CD4-positive, alpha-beta T cell treated with Interferon gamma for 1 hour (primary cell): ENCODE results near the gene FBLIM1.

Source experiments
- DNase-seq: peaks from one replicate; pipeline ENCODE4 v3.0.0-alpha.2; 2020

FBLIM1 gene, protein sequence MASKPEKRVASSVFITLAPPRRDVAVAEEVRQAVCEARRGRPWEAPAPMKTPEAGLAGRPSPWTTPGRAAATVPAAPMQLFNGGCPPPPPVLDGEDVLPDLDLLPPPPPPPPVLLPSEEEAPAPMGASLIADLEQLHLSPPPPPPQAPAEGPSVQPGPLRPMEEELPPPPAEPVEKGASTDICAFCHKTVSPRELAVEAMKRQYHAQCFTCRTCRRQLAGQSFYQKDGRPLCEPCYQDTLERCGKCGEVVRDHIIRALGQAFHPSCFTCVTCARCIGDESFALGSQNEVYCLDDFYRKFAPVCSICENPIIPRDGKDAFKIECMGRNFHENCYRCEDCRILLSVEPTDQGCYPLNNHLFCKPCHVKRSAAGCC

DNA sequence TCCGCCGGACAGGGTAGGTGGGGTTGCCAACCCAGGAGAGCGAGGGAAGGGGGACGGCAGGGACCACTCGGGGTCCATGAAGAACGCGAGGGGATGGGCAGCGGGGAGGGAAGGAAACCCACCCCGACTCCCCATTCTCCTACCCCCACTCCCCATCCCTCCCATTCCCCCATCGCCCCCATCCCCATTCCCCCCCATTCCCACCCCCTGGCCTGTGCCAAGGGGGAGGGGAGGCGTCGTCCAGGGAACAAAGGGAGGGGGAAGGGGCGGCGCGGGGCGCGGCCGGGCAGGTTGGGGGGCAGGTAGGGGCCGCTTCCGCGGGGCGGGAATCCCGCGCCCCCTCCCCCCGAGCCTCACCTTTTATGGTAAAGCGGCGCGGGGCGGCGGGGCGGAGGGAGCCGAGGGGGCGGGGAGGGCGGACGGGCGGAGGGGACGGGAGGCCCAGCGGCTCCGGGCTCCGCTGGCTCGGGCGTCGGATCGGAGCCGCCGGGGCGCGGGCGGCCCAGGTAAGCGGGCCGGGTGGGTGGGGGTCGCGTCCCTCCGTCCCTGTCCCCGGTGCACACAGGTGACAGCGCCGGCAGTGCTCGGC, at the start of gene FBLIM1:
Gene FBLIM1, plus strand, starts transcription at position 453 of the 589 bp plus-strand sequence. CDS start 6,189 bp downstream, outside the sequence.
- DNase-seq = no peak

DNA sequence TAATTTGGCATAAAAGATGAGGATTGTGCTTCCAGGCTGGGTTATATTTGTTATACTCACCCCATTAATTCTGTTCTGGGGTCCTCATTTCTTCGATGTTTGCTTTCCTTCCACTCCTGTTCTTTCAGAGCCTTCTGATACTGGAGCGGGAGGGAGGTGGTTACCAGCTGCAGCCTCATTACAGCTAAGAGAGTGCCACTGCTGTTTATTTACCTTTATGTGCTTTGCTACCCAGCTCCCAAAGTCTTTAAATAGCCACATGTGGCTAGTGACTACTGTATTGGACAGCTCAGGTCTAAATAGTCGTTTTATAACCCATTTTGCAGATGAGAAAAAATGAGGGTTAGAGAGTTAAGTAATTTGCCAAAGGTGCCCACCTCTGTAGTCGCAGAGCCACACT, 49.4 kb upstream of the FBLIM1 start:
- DNase-seq = no peak

DNA sequence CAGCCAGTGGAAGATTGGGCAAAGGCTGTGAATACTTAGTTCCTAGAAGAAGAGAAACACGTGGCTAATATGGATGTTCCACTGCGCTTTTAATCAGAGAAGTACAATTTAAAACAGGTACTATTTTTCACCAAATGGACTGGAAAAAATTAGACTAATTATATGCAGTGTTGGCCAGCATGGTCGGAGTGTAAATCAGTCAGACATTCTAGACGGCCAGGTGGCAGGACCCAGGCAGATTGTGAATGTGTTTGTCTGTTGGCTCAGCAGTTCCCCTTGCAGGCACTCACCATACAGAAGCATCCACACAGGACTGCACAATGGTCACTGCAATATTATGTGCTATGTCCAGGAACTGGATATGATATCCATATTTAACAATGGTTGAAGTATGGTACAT, 46.4 kb upstream of the FBLIM1 start:
- DNase-seq = no peak

DNA sequence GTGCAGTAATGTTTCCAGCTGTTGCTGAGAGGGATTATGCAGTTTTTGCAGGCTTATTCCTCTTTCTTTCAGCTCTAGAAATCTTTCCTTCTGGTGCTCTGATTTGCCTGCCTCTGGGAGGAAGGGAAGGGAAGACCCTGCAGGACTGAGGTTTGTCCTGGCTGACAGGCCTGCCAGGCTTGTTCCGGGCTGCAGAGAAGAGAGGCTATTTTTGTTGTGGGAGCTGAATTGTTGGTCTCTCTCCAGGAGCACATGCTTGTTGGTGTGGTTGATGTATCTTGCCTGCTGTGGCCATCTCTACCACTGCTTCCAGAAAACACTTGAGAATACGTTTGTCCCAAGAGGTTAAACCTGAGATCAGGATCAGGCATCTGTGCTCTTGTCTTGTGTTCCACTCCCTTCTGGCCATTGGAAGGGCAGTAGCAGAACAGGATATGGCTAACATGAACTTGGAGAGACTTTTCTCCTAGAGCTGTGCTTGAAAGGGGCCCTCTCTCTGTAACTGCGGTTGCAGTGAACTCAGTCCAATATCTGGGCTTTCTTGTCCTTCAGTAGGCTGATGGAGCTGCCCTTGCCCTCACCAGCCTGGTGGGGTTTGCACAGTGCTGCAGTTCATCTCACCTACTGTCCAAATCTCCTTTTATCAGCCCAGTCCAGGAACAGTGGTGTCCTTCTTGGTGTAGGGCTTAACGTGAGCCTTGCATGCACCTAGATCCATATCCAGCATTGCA, 44.0 kb upstream of the FBLIM1 start:
- DNase-seq = no peak

DNA sequence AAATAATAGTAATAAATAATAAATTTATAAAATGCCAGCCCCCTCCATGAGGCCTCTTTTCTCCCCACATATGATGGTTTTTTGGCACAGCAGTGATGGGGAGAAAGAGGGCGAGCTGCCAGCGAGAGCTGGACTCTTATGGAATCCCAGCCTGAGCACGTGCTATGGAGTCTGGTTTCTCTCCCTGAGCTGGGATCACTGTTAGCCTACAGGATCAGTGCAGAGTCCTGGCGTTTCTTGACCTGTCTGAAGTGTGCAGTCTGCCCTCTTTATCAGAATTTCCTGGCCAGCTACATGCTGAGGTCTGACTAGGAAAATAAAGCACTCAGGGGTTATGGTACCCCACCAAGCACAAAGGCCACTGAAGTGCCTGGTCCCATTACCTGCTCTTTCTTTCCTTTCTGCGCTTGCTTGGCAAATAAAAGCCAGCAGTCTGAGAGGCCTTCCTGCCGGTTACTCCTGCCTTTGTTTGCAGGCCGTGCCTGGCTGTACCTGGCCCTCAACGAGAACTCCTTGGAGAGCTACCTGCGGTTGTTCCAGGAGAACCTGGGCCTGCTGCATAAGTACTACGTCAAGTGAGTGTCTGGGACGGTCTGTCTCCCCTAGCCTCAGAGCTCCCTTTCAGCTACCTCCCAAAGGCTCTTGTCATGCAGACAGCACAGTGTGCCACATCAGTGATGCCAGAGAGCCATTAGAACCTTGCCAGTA, 41.0 kb upstream of the FBLIM1 start:
- DNase-seq = no peak

DNA sequence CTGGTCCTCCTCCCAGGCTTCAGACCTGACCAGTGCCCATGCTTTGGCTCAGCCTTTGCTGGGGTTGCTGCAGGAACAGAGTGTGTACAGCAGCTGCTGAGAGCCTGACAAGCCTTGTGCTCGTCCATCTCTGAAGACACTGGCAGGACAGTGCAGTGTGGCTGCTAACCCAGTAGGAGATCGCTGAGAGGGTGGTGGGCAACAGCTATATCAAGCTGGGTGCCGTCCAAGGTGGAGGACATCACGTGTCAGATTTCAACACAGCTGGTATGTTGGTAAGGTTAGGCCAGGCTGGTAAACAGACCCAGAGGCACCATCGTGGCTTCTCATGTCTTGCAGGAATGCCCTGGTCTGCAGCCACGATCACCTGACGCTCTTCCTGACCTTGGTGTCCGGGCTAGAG, 40.4 kb upstream of the FBLIM1 start:
- no peak for DNase-seq

DNA sequence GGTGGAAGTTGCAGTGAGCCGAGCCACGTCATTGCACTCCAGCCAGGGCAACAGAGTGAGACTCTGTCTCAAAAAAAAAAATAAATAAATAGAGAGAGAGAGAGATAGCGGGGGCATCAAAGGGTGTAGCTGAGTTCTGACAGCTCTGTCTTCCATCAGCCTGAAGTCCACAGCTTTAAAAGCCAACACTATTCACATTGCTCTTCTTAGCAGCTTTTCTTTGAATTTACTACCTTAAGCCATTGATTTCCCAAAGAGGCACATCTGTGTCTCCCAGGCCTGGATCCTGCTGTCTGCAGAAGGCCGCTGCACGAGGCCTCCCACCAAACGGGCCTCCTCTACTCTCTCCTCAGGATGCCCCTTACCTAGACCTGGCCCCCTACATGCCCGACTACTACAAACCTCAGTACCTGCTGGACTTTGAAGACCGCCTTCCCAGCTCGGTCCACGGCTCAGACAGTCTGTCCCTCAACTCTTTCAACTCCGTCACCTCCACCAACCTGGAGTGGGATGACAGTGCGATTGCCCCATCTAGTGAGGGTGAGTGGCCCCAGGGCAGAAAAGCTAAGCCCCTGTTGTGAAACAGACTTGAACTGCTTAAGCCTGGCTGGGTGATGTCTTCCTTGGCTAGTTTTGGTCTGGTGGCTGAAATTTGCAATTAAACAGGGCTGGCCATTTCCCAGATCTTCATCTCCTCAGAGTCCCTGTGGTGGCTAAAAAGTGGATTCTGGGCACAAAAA, 39.0 kb upstream of the FBLIM1 start:
- no peak for DNase-seq

DNA sequence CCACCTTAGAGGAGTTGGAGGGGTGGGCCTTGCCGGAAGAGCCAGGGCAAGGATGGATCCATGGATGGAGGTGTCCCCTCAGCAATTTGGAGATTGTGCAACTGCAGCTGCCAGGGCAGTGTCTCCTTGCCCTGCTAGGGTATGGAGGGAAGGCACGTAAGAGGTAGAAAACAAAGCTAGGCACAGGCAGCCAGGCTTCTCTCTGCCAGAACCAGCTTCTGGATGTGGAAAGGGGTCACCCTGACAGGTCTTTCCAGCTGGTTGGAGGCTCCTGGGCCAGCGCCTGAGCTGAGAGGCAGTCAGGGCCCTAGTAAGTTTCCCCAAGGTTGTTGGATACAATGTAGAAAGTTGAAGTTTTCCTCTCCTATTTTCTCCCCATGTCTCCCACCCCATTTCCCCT, 37.7 kb upstream of the FBLIM1 start:
- no peak for DNase-seq

DNA sequence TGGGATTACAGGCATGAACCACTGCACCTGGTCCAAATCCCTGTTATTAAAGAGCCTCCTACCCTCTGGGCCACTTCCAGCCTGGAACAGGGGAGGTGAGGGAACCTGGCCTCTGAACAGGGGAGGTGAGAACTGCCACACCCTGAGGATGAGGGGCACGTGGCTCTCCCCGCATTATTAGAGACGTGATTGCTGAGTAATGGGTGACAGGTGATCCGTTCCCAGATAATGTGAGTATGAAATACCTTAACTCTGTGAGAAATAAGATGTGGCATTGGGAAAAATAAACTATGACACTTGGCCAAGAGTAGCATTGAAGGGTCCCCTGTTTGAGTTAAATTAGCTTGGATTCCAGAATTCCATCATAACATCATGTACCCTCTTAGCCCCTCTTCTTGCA, 36.2 kb upstream of the FBLIM1 start:
- no peak for DNase-seq

DNA sequence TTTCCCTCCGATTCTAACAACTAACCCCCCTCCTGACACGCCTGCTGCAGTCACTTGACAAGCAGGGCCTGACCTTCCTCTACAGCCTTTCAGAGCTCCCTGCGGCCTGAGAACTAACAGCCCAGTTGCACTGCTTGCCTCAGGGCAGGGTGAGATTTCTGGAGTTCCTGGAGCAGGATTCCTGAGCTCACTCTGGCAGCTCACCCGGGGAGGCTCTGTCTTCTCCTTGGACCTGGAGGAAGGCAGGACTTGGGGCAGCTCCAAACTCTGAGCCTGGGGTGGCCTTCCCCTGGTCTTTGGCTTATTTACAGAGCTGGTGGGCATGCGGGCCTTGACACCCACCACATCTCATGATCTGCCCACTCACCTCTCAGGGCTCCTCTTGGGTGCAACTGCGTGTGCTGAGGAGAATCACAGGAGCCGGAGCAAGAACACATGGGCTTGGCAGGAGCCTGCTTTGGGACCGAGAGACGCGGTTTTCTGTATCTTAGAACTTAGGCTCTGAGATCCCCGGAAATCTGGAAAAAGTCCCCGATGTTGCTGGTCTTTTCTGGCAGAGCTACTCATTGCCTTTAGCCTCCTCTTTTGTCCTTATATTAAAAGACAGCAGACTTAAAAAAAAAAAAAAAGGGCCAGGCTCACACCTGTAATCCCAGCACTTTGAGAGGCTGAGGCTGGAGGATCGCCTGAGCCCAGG, 35.6 kb upstream of the FBLIM1 start:
- DNase-seq = no peak

DNA sequence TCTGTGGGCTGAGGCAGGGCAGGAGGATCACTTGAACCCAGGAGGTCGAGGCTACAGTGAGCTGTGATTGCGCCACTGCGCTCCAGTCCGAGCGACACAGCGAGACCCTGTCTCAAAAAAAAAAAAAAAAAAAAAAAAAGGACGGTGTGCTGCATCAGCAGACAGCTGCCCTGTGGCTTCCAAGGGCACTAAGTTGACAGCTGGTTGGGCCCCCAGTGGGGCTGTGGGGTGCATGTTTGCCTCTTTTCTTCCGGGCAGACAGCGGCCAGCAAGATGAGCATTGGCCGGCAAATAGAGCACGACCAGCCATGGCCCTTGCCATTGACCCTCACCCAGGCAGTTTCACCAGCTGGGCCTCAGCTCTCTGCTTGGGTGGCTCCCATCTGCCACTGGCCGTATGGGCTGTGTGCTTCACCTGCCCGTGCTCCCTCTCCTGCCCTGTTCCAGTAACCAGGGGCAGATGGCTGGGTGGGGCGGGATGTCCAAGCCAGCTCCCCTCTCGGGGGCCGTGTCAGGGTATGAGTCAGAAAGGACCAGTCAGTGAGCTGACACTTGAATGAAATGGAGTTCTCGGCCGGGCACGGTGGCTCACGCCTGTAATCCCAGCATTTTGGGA, 34.9 kb upstream of the FBLIM1 start:
- no peak for DNase-seq

DNA sequence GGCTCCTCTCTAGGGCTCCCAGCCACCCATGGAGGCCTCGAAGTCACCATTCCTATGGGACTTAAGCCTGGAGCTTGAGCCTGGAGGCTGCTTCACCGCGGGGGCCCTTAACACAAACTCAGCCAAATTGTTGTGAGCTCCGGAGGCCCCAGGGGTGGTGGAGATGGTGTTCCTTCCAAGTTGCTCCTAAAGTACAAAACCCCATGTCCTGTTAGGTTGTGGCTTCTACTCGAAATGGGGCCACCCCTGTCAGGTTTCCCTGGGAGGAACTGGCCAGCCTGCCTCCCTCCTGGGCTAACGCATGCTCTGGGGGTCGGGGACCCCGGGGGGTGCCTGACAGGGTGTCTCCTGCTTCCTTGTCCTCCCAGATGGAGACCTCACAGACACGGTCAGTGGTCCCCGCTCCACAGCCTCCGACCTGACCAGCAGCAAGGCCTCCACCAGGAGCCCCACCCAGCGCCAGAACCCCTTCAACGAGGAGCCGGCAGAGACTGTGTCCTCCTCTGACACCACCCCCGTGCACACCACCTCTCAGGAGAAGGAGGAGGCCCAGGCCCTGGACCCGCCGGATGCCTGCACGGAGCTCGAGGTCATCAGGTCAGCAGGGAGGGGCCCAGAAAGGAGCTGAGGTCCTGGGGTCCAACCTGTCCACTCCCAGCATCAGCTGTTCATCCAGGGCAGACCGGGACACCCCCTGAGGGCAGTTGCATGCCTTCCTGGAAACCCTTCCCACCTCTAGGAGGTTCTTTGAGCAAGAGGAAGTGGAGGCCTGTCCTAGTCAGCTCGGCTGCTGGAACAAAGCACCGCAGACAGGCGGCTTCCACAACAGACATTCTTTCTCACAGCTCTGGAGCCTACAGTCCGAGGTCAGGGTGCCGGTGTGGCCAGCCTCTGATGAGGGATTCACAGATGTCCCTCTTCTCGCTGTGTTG, 33.4 kb upstream of the FBLIM1 start:
- DNase-seq = no peak

DNA sequence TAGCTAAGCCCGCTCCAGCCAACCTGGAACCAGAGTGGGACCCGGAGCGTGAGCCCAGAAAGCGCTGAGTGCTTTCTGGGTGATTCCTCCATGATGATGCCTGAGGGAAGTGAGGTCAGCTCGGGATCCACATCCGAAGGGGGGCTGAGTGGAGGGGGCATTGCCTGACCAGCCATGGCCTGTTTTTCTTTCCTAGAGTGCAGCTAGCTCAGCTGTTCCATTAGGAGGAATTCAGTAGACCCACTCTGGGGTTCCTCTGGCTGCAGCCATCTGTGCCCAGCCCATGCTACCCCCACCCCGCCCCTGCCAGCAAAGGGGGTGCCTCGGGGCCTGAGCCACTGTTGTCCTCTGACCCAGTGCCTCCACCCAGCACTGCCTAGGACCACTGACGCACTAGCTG, 32.1 kb upstream of the FBLIM1 start:
- DNase-seq = no peak

DNA sequence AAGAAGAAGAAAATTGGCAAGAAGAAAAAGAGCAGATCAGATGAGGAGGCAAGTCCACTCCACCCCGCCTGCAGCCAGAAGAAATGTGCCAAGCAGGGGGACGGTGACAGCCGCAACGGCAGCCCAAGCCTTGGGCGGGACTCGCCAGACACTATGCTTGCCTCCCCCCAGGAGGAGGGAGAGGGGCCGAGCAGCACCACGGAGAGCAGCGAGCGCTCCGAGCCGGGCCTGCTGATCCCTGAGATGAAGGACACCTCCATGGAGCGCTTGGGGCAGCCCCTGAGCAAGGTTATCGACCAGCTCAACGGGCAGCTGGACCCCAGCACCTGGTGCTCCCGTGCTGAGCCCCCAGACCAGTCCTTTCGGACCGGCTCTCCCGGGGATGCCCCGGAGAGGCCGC, 31.6 kb upstream of the FBLIM1 start:
- no peak for DNase-seq

DNA sequence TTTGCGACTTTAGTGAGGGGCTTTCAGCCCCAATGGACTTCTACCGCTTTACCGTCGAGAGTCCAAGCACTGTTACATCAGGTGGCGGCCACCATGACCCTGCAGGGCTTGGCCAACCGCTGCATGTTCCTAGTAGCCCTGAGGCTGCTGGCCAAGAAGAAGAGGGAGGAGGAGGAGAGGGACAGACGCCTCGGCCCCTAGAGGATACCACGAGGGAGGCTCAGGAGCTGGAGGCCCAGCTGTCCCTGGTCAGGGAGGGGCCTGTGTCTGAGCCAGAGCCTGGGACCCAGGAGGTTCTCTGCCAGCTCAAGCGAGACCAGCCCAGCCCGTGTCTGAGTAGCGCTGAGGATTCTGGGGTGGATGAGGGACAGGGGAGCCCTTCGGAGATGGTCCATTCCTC, 31.2 kb upstream of the FBLIM1 start:
- DNase-seq = no peak

DNA sequence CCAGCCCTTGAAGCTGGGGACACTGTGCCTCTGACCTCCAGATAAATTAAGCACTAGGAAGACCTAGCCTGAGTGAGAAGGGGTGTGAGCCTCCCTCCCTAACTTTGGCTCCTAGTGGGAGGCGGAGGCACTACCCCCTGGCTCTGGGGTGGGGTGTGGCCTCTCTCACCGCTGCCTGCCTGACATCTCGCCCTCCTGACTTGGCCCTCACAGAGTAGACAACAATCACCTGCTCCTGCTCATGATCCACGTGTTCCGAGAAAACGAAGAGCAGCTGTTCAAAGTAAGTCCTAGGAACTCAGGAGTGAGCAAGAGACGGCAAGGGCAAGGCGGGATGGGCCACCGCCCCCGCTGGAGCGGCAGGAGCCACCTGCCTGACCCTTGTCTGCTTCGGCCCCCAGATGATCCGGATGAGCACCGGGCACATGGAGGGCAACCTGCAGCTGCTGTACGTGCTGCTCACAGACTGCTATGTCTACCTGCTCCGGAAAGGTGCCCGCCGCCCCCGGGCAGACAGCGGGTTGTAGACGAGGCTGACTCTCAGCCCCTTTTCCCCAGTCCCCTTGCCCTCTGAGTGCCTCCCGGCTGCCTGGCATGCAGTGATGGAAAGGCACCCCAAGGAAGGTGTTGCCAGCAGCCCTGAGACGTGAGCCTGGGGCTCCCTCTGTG, 30.6 kb upstream of the FBLIM1 start:
- no peak for DNase-seq

DNA sequence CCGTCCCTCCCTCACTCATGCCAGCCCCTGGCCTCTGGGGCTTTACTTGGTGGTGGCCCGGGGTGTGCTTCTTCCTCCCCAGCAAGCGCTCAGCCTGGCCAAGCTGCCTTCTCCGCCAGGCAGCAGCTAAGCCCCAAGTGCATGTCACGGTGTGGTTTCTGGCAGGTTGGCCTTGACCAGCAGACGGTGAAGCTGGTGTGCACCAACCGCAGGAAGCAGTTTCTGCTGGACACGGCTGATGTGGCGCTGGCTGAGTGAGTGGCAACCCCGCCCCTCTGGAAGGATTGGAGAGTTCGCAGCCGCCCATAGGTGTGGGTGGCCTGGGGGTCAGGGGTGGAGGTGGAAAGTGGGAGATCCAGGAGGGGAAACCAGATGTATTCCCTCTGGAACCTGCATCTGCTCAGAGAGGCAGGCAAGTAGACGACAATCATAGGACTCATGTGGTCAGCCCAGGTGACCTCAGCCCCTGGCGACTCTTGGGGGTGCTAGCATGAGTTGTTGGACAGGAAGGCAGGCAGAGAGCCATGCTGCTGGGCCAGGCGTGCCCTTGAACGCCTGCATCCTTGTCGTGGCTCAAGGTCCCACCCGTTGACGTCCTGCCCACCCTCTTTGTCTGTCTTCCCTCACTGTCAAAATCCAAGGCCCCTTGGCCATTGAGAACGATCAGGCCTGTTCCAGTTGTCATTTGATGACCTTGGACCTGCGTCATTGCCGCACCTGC, 29.5 kb upstream of the FBLIM1 start:
- DNase-seq = no peak

DNA sequence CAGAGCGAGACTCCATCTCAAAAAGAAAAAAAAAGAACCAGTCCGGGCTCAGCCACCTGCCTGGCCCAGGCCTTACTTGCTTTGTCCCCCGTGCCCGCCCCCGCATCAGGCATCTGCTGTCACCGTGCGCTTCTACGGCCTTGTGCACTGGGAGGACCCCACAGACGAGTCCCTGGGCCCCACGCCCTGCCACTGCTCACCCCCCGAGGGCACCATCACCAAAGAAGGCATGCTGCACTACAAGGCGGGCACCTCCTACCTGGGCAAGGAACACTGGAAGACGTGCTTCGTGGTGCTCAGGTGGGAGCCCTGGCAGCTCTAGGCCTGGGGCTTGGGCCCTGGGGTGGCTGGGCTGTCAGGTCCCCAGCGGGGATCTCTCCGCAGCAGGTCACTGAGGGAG, 28.2 kb upstream of the FBLIM1 start:
- no peak for DNase-seq

DNA sequence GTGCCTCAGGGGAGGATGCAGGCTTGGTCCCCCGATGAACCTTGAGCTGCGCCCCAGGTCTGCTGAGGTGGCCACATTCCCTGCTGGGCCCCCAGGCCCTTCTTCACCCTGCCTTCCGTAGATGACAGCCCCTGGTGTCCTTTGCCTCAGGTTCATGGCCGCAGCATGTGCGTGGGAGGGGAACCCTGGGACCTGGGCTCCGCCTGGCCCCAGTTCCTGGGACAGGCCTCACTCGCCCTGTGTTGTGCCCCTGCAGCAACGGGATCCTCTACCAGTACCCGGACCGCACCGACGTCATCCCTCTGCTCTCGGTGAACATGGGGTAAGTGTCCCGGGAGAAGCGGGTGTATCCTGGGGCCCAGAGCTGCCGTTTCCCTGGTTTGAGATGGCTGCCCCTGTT, 27.7 kb upstream of the FBLIM1 start:
- no peak for DNase-seq
